H1 (cell line): ENCODE measurements around the gene KCNT1.
A peak's percentile ranks its signal among the peaks of the same experiment; 100 is the strongest.

Experiments used
- GTF2F1 ChIP-seq: IDR thresholded peaks from 2 replicates; pipeline ENCODE4 v1.6.1; 2012; ENCODE audit warnings: low read depth, low read length, improper control_type of control experiment, borderline replicate concordance
- SIX5 ChIP-seq: IDR thresholded peaks from 2 replicates; pipeline ENCODE4 v1.6.1; 2011; ENCODE audit warnings: mild to moderate bottlenecking, low read depth, low read length
- TF ChIP-seq, protein P1 (sequence below), 3 experiments: IDR thresholded peaks; 1 replicate in 2 of 3; 2 replicates in 1 of 3; pipeline versions ENCODE4 v1.5.1 to v1.6.1; 2011; ENCODE audit warnings: low read length in 3 of 3, mild to moderate bottlenecking in 3 of 3, inconsistent platforms in 2 of 3, low read depth in 1 of 3, moderate library complexity in 1 of 3; ENCODE audit not compliant: insufficient read depth in 1 of 3; ENCODE audit errors: control extremely low read depth in 1 of 3

GRCh38 chr9:135717410-135717809 lies 15.4 kb downstream of the KCNT1 start:
- TF ChIP-seq, protein P1, sequence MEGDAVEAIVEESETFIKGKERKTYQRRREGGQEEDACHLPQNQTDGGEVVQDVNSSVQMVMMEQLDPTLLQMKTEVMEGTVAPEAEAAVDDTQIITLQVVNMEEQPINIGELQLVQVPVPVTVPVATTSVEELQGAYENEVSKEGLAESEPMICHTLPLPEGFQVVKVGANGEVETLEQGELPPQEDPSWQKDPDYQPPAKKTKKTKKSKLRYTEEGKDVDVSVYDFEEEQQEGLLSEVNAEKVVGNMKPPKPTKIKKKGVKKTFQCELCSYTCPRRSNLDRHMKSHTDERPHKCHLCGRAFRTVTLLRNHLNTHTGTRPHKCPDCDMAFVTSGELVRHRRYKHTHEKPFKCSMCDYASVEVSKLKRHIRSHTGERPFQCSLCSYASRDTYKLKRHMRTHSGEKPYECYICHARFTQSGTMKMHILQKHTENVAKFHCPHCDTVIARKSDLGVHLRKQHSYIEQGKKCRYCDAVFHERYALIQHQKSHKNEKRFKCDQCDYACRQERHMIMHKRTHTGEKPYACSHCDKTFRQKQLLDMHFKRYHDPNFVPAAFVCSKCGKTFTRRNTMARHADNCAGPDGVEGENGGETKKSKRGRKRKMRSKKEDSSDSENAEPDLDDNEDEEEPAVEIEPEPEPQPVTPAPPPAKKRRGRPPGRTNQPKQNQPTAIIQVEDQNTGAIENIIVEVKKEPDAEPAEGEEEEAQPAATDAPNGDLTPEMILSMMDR (IDR thresholded peaks at IDR 0.05; ENCODE audit: control extremely low read depth in 1 of 3, insufficient read depth in 1 of 3, low read depth in 1 of 3, low read length in 3 of 3) = peak in 1 of 3 experiments; percentile 19; a peak in 1 of 4 replicates
- TF ChIP-seq SIX5 (no peak), GTF2F1 (no peak)
